Uterus (tissue), 4 donors: ENCODE measurements around the gene PIK3C3. TPM values are rescaled to one million over a fixed set of nuclear protein-coding genes. Genes with fewer than 3 reads are reported as not detected.

Source experiments
- DNase-seq, 2 donors: peaks; one replicate each; pipeline ENCODE4 v3.0.0-alpha.2; 2019 to 2020
- H3K27ac ChIP-seq, 2 donors: fragments of 200-600 bp; sonication (generic); 1 replicate in 1 of 2; 2 replicates in 1 of 2; pipeline ENCODE4 v1.5.1; 2016 to 2018
- H3K27me3 ChIP-seq, 2 donors: fragments of 200-600 bp; sonication (generic); one replicate each; pipeline ENCODE4 v1.5.1; 2018 to 2019; ENCODE audit warnings: control low read depth in 1 of 2
- H3K36me3 ChIP-seq, 2 donors: fragments of 200-600 bp; sonication (generic); one replicate each; pipeline ENCODE4 v1.5.1; 2019; ENCODE audit warnings: control low read depth in 1 of 2
- H3K4me1 ChIP-seq, 2 donors: fragments of 200-600 bp; sonication (generic); one replicate each; pipeline ENCODE4 v1.5.1; 2018 to 2019; ENCODE audit warnings: control low read depth in 1 of 2
- H3K4me3 ChIP-seq, 2 donors: fragments of 200-600 bp; sonication (generic); 1 replicate in 1 of 2; 2 replicates in 1 of 2; pipeline ENCODE4 v1.5.1; 2018 to 2019; ENCODE audit warnings: mild to moderate bottlenecking in 1 of 2
- H3K9me3 ChIP-seq, 2 donors: fragments of 200-600 bp; sonication (generic); one replicate each; pipeline ENCODE4 v1.5.1; 2019; ENCODE audit warnings: control low read depth in 1 of 2
- POLR2A ChIP-seq, 2 donors: fragments of 450-650 bp; IDR thresholded peaks; one replicate each; pipeline ENCODE4 v1.6.1; 2016; ENCODE audit warnings: antibody characterized with exemption in 2 of 2, mild to moderate bottlenecking in 1 of 2, moderate library complexity in 1 of 2
- intact Hi-C: fragments of 100-400 bp; cut with DNase I; formaldehyde crosslinking; loops from one replicate; pipeline ENCODE4 v1.15.1; 2023; ENCODE audit warnings: low total_unique reads
- total RNA-seq, 4 donors: library from RNA; depleted of rRNA in 3 of 4; stranded (reverse); fragments of >200 nt in 3 of 4; gene quantifications; one replicate each; pipeline versions ENCODE4 v1.1.0 to v1.2.4, GENCODE V29; 2014 to 2023
- TF ChIP-seq, protein P1 (sequence below), 4 experiments: fragments of 200-600 bp in 2 of 4; fragments of 450-650 bp in 2 of 4; sonication (generic) in 2 of 4; IDR thresholded peaks; one replicate each; pipeline ENCODE4 v1.5.1; 2016 to 2019; ENCODE audit warnings: antibody characterized with exemption in 4 of 4, mild to moderate bottlenecking in 2 of 4, moderate library complexity in 1 of 4
- donor health status: DM: yes; HTN: yes; CAD: no.

Gene PIK3C3
- total RNA-seq, 4 donors from 2014 or later = 57.6 to 114 (median 82.2) TPM

GRCh38 chr18:41942254-41942653 lies 12.8 kb upstream of the PIK3C3 start:
- Histone ChIP-seq H3K4me3 (no peak overlapping the region), H3K27me3 (no peaks in the 10 kb centered on the region), H3K36me3 (no peaks in the 10 kb centered on the region), H3K4me1 (no peaks in the 10 kb centered on the region), H3K27ac (no peak overlapping the region), H3K9me3 (no peaks in the 10 kb centered on the region)
- intact Hi-C loops = no loop called here
- no peak for DNase-seq
- TF ChIP-seq POLR2A (IDR thresholded peaks at IDR 0.05) = no peak
- TF ChIP-seq, protein P1, sequence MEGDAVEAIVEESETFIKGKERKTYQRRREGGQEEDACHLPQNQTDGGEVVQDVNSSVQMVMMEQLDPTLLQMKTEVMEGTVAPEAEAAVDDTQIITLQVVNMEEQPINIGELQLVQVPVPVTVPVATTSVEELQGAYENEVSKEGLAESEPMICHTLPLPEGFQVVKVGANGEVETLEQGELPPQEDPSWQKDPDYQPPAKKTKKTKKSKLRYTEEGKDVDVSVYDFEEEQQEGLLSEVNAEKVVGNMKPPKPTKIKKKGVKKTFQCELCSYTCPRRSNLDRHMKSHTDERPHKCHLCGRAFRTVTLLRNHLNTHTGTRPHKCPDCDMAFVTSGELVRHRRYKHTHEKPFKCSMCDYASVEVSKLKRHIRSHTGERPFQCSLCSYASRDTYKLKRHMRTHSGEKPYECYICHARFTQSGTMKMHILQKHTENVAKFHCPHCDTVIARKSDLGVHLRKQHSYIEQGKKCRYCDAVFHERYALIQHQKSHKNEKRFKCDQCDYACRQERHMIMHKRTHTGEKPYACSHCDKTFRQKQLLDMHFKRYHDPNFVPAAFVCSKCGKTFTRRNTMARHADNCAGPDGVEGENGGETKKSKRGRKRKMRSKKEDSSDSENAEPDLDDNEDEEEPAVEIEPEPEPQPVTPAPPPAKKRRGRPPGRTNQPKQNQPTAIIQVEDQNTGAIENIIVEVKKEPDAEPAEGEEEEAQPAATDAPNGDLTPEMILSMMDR (IDR thresholded peaks at IDR 0.05) = no peak

- H3K4me3 ChIP-seq = no peak overlapping the region
- intact Hi-C loops = no loop called here
- no peaks in the 10 kb centered on the region for H3K9me3 ChIP-seq
- no peaks in the 10 kb centered on the region for H3K27me3 ChIP-seq
- no peaks in the 10 kb centered on the region for H3K36me3 ChIP-seq
- TF ChIP-seq, protein P1 (IDR thresholded peaks at IDR 0.05) = no peak
- no peak for TF ChIP-seq POLR2A (IDR thresholded peaks at IDR 0.05)
- no peaks in the 10 kb centered on the region for H3K4me1 ChIP-seq
- H3K27ac ChIP-seq = no peak overlapping the region
- DNase-seq = no peak
Observed at GRCh38 chr18:41948544-41949110, 6.4 kb upstream of the PIK3C3 start.

GRCh38 chr18:41949206-41949920 lies 5.7 kb upstream of the PIK3C3 start:
- no peak overlapping the region for H3K27ac ChIP-seq
- H3K4me3 ChIP-seq = no peak overlapping the region
- no peaks in the 10 kb centered on the region for H3K27me3 ChIP-seq
- TF ChIP-seq, protein P1 (IDR thresholded peaks at IDR 0.05) = no peak
- no peak for TF ChIP-seq POLR2A (IDR thresholded peaks at IDR 0.05)
- H3K36me3 ChIP-seq = no peaks in the 10 kb centered on the region
- H3K4me1 ChIP-seq = no peaks in the 10 kb centered on the region
- intact Hi-C loops = no loop called here
- DNase-seq = no peak
- H3K9me3 ChIP-seq = no peaks in the 10 kb centered on the region

DNA sequence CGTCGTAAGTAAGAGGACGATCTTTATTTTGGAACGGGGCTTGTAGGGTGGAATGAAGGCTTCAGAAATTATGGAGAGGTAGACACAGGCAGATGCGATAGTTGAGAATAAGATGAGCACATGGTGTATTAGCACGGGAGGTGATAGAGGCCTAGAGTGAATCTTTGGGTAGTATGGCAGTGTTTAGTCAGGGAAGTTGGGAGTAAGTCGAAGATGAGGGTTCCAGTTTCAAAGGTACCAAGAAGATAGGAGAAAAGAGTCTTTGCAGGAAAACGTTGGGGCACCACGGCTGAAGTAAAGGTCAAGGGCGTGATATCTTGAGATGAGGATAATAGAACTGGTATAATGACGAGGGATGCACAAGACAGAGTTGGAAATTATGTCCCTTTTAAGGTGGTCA lies 654 bp downstream of the PIK3C3 start:
- TF ChIP-seq POLR2A (IDR thresholded peaks at IDR 0.05) = no peak
- TF ChIP-seq, protein P1 (IDR thresholded peaks at IDR 0.05) = no peak
- no peaks in the 10 kb centered on the region for H3K36me3 ChIP-seq
- H3K4me3 ChIP-seq = peak overlapping the region; percentile 81 to 87
- DNase-seq = no peak
- H3K27me3 ChIP-seq = no peaks in the 10 kb centered on the region
- intact Hi-C loops = no loop called here
- no peaks in the 10 kb centered on the region for H3K9me3 ChIP-seq
- peak overlapping the region; percentile 54 to 70 for H3K27ac ChIP-seq
- H3K4me1 ChIP-seq = peaks cover 4 to 5% of the 10 kb centered on the region in 2 donors

- Histone ChIP-seq H3K27me3 (no peaks in the 10 kb centered on the region), H3K36me3 (no peaks in the 10 kb centered on the region), H3K9me3 (no peaks in the 10 kb centered on the region), H3K4me1 (peaks cover 4 to 5% of the 10 kb centered on the region in 2 donors), H3K27ac (no peak overlapping the region), H3K4me3 (no peak overlapping the region)
- TF ChIP-seq POLR2A (IDR thresholded peaks at IDR 0.05) = no peak
- TF ChIP-seq, protein P1 (IDR thresholded peaks at IDR 0.05) = no peak
- no peak for DNase-seq
- intact Hi-C loops = no loop called here
Observed at GRCh38 chr18:41959045-41959444, 4.0 kb downstream of the PIK3C3 start.
